Stimulated activated memory B cell treated with anti-CD40 and anti-IgM and Interleukin-4, amounts not matched to agents 10 μg/mL and 1 μg/mL and 100 μg/mL, for 72 hours (primary cell): Measurements from ENCODE around the gene PARN.

Experiments
- ATAC-seq: fragments of 150-1000 bp; cut with Tn5 transposase; 2 replicates; pipeline ENCODE4 v1.10.0; 2021
- H3K27ac Mint-ChIP-seq: one replicate; pipeline ENCODE4 v1.8.0; 2022; ENCODE audit warnings: mild to moderate bottlenecking, mixed read lengths
- H3K27me3 Mint-ChIP-seq: one replicate; pipeline ENCODE4 v1.8.0; 2022; ENCODE audit warnings: mixed read lengths
- H3K36me3 Mint-ChIP-seq: one replicate; pipeline ENCODE4 v1.8.0; 2022; ENCODE audit warnings: mixed read lengths
- H3K4me1 Mint-ChIP-seq: one replicate; pipeline ENCODE4 v1.8.0; 2022; ENCODE audit warnings: mixed read lengths
- H3K4me3 Mint-ChIP-seq: one replicate; pipeline ENCODE4 v1.8.0; 2022; ENCODE audit warnings: mild to moderate bottlenecking, moderate library complexity, mixed read lengths
- H3K9me3 Mint-ChIP-seq: one replicate; pipeline ENCODE4 v1.8.0; 2022; ENCODE audit warnings: mixed read lengths

PARN gene

DNA sequence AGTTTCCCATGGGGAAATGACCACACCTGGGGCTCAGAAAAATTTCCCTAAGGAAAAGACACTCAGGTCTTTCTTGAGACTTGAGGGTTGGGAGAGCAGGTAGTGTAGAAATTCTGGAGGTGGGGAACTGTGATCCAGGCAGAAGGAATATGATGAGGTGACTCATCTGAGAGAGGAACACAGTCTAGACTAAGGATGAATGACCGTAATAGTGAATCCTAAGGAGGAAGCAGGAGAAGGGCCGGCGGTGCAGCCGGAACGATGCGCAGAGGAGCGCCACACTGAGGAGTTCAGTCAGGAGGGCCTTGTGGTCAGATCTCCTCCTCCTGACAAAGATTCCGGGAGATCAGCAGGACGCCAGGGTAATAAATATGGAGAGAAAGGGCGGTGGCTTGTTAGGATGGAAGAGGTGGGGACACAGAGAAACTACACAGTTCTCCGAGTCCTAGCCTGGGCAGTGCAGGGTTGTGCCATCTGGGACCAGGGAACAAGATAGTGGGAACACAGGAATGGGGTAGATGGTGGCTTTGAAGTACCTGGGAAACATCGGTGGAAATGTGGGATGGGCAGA, 135.6 kb downstream of the PARN start:
- Mint-ChIP-seq H3K4me3 (no peak overlapping the region), H3K36me3 (peaks cover 34% of the 10 kb centered on the region), H3K4me1 (peaks cover 26% of the 10 kb centered on the region), H3K9me3 (no peaks in the 10 kb centered on the region), H3K27me3 (no peaks in the 10 kb centered on the region), H3K27ac (no peak overlapping the region)
- no peak for ATAC-seq

DNA sequence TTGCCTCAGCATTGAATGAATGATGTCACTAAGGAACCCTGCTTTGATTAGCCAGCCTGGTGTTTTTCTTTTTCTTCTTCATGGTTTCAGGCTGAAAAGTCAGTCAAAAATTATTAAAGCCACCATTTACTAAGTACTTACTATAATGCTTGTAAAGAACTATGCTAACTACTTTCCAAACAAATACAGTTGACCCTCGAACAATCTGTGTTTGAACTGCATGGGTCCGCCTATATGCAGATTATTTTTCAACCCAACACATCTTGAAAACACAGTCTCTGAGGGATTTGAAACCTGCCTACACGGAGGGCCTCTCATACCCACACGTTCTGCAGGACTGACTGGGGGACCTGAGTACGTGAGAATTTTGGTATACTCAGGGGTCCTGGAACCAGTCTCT, 136.3 kb downstream of the PARN start:
- peaks cover 33% of the 10 kb centered on the region for H3K36me3 Mint-ChIP-seq
- no peak overlapping the region for H3K4me3 Mint-ChIP-seq
- no peak for ATAC-seq
- H3K9me3 Mint-ChIP-seq = no peaks in the 10 kb centered on the region
- H3K4me1 Mint-ChIP-seq = peaks cover 26% of the 10 kb centered on the region
- no peak overlapping the region for H3K27ac Mint-ChIP-seq
- no peaks in the 10 kb centered on the region for H3K27me3 Mint-ChIP-seq

DNA sequence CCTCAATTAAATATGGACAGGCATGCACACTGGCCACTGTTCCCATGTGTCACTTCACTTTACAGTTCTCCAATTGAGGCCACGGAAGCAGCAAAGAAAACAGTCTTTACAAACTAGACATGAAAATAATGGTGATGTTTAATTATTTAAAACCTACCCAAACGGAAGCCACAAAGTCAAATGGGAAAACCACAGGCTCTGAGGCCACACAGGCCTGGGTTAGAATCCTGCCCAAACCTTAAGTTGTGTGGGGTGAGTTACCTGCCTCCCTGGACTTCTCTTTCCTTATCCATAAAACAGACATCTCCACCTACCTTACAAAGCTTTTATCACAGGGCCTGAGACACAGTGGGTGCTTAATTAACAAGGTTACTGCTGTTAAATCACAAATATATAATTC, 137.4 kb downstream of the PARN start:
- Mint-ChIP-seq H3K4me3 (no peak overlapping the region), H3K27ac (no peak overlapping the region), H3K27me3 (no peaks in the 10 kb centered on the region), H3K36me3 (peaks cover 34% of the 10 kb centered on the region), H3K4me1 (peaks cover 26% of the 10 kb centered on the region), H3K9me3 (no peaks in the 10 kb centered on the region)
- ATAC-seq = no peak

DNA sequence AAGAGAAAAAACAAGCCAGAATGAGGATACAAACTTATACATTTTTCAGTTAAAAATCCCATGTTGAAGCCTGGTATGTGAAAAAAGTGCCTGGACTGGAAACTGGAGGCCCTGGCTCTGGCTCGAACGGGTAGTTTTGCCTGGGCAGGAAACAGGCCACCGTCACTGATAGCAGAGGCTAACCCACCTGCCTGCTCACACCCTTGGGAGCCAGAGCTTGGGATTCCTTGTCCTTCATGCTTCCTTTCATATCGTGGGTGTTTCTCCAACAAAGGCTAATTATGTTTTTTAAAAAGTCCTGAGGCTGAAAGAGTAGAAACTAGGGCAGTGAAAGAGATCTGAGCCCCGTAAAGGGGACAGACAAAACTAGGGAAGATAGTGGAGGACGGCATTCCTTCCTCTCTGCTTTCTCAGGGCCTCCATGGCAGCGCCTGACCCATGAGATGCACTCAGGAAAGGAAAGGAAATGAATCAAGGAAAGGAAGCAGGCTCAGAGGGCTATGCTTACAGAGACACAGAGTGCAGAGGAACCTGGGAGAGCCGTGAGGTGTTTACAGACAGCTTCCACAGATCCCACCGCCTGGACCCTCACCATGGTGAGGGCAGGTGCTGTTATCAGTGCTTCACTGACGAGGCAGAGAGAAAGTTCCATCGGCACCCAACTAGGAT, 138.1 kb downstream of the PARN start:
- H3K27ac Mint-ChIP-seq = no peak overlapping the region

DNA sequence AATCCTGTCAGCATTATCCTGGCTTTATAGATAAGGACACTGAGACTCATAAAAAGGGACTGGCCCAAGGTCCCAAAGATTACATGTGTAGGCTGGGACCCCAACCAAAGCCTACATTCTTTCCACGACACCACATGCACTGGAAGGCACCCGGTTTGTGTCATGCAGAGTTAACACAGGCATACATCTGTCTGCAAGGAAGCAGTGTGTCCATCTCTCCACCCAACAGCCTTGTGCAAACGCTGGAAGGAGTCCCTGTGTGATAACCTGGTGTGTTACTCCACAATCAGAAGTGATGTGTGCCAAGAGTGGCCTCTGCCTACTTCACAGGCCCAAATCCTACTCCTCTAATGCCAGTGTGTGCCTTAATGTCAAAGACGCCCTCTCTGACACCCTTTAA, 139.8 kb downstream of the PARN start:
- Mint-ChIP-seq H3K9me3 (no peaks in the 10 kb centered on the region), H3K4me3 (no peak overlapping the region), H3K27ac (no peak overlapping the region), H3K36me3 (peaks cover 23% of the 10 kb centered on the region), H3K27me3 (no peaks in the 10 kb centered on the region), H3K4me1 (peaks cover 22% of the 10 kb centered on the region)
- no peak for ATAC-seq

More for the DNA sequence above, 138.1 kb downstream of the PARN start:
- Mint-ChIP-seq H3K4me1 (peaks cover 26% of the 10 kb centered on the region), H3K27me3 (no peaks in the 10 kb centered on the region), H3K4me3 (no peak overlapping the region), H3K9me3 (no peaks in the 10 kb centered on the region), H3K36me3 (peaks cover 31% of the 10 kb centered on the region)
- no peak for ATAC-seq

DNA sequence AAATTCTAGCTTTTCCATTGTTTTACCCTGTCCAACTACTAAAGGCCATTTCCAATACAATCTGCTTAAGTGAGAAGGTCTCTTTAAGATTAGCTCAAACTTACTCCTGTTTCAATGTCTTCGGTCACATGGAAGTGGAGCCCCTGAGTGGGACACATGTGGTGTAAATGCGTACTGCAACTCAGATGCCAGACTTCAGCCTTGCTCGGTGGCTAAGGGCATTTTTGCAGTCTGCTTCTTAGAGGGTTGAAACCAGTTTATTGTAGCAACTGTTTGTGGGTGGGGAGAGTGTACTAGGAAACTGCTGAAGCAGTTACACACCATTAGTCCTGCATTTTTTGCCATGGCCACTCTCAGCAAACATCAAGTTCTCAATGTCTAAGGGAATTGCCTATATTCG, 140.6 kb downstream of the PARN start:
- no peaks in the 10 kb centered on the region for H3K27me3 Mint-ChIP-seq
- ATAC-seq = no peak
- H3K4me1 Mint-ChIP-seq = peaks cover 17% of the 10 kb centered on the region
- no peak overlapping the region for H3K27ac Mint-ChIP-seq
- H3K9me3 Mint-ChIP-seq = no peaks in the 10 kb centered on the region
- no peak overlapping the region for H3K4me3 Mint-ChIP-seq
- H3K36me3 Mint-ChIP-seq = peaks cover 18% of the 10 kb centered on the region

DNA sequence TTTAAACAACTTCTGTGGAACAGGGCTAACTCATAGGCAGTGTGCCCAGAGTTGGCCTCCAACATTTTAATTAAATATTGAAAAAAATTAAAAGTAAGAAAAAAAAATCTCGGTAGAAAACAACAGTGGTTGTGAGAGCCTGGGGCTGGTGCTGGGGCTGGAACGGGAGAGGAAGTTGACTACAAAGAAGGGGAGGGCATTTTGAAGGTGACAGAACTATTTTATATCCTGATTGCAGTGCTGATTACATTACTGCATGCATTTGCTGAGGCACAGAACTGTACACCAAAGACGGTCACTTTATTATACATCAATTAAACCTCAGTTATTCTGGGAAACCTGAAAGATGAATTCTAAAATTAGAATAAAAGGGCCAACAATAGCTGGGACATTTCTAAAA, 142.5 kb downstream of the PARN start:
- H3K9me3 Mint-ChIP-seq = no peaks in the 10 kb centered on the region
- no peak for ATAC-seq
- H3K27me3 Mint-ChIP-seq = no peaks in the 10 kb centered on the region
- H3K4me1 Mint-ChIP-seq = peaks cover 3% of the 10 kb centered on the region
- H3K4me3 Mint-ChIP-seq = no peak overlapping the region
- no peak overlapping the region for H3K27ac Mint-ChIP-seq
- peaks cover 28% of the 10 kb centered on the region for H3K36me3 Mint-ChIP-seq

DNA sequence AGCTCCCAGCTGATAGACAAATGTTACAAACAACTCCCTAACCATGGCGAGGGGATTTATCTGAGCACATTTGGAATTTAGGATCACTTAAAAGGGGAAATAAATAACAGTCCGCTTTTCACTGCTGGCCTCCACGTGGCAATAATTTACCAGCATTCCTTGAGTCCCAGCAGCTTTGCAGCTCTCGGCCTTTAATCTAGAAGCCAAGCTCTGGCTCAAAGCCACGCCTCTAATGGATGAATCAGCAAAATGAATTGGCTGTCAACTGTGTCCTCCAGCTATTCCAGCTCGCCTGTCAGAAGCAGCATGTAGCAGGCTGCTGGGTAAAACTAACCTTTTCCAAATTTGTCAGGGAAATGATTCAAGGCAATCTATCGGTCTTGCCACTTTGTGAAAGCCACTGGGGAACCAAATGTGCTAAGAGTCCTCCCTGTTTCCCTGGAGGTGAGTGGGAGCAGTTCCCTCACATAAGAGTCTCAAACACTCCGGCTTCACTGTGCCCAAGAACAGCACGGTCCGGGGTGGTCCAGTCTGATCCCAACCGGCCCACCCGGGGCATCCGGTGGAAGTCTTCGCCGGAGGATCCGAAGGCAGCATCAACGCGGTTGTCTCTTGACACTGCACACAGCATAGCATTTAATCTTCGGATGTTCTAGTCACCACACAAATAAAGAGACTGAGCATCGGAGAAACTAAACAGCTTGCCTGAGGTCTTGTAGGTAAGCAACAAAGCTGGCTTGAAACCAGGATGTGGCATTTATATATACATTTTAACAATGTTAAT, 143.3 kb downstream of the PARN start:
- Mint-ChIP-seq H3K4me1 (no peaks in the 10 kb centered on the region), H3K9me3 (no peaks in the 10 kb centered on the region), H3K27ac (no peak overlapping the region), H3K27me3 (no peaks in the 10 kb centered on the region), H3K4me3 (no peak overlapping the region), H3K36me3 (peaks cover 37% of the 10 kb centered on the region)
- ATAC-seq = no peak

DNA sequence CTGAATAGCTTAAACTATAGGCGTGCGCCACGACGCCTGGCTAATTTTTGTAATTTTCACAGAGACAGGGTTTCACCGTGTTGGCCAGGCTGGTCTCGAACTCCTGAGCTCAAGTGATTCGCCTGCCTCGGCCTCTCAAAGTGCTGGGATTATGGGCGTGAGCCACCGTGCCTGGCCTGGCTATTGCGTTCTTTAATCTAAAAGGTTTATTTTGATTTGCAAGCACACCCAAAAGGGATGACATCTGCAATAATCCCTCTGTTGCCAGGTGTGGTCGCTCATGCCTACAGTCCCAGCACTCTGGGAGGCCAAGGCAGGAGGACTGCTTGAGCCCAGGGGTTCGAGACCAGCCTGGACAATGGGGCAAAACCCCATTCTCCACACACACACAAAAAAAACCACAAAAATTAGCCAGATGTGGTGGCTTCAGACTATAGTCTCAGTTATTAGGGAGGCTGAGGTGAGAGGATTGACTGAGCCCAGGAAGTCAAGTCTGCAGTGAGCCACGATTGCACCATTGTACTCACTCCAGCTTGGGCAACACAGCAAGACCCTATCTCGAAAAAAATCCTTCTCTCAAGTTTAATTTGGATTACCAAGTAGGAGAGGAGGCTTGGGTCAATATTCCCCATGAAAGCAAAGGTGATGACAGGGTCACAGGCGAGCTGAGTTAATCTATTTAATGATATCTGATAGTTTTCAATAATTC, 144.1 kb downstream of the PARN start:
- Mint-ChIP-seq H3K27me3 (no peaks in the 10 kb centered on the region), H3K9me3 (no peaks in the 10 kb centered on the region), H3K27ac (no peak overlapping the region), H3K36me3 (peaks cover 44% of the 10 kb centered on the region), H3K4me3 (no peak overlapping the region), H3K4me1 (no peaks in the 10 kb centered on the region)
- ATAC-seq = no peak

DNA sequence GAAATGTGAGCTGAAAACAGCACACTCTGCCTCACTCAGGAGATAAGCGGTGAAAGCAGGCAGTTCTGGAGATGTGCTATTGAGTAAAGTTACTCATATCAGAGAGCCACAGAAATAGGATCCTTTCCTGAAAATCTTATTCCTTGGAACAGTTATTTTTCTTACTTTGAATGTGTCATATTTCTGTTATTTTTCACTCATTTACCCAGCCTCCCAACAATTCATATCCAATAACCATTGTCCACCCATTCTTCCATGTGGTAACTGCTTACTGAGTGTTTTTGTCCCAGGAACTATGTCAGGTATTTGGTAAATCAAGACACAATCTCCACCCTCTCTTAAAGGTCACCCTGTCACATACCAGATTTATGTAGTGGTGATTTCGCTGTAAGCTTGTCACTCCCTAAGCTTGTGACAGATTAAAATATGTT, 144.9 kb downstream of the PARN start:
- H3K9me3 Mint-ChIP-seq = no peaks in the 10 kb centered on the region
- H3K27ac Mint-ChIP-seq = no peak overlapping the region
- no peaks in the 10 kb centered on the region for H3K4me1 Mint-ChIP-seq
- ATAC-seq = no peak
- H3K27me3 Mint-ChIP-seq = no peaks in the 10 kb centered on the region
- no peak overlapping the region for H3K4me3 Mint-ChIP-seq
- H3K36me3 Mint-ChIP-seq = peaks cover 52% of the 10 kb centered on the region

DNA sequence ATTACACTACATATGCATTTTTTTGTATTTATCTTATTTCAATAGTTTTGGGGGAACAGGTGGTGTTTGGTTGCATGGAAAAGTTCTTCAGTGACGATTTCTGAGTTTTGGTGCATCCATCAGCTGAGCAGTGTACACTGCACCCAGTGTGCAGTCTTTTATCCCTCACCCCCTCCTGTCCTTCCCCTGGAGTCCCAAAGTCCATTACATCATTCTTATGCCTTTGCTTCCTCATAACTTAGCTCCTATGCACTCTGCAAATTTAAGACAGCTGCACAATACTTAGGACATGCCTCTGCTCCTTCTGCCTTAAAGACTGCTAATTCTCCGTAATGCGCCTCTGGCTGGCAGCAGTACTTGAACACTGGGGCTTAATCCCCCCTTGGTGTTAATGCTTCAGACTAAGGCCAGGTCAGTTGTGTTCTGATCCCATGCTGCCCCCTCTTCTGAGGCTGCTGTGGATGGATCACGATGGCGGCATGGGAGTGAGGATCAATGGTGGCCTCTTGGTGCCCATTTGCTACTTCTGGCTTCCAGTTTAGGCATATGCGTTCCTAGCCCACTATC, 146.2 kb downstream of the PARN start:
- Mint-ChIP-seq H3K36me3 (peaks cover 61% of the 10 kb centered on the region), H3K4me1 (no peaks in the 10 kb centered on the region), H3K9me3 (no peaks in the 10 kb centered on the region), H3K4me3 (no peak overlapping the region), H3K27ac (no peak overlapping the region), H3K27me3 (no peaks in the 10 kb centered on the region)
- no peak for ATAC-seq

DNA sequence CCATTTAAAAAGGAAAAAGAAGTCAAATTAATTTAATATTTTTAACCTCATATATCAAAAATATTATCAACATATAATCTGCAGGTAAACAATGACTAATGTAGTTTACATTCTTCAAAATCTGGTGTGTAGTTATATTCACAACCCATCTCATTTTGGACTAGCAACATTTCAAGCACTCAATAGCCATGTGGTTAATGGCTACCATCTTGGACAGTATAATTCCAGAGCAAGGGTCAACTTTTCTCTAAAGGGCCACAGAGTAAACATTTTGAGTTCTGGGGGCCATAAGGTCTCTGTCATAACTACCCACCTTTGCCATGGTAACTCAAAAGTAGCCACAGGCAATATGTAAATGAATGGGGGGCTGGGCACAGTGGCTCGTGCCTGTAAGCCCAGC, 153.9 kb downstream of the PARN start:
- Mint-ChIP-seq H3K4me3 (no peak overlapping the region), H3K4me1 (peaks cover 12% of the 10 kb centered on the region)

DNA sequence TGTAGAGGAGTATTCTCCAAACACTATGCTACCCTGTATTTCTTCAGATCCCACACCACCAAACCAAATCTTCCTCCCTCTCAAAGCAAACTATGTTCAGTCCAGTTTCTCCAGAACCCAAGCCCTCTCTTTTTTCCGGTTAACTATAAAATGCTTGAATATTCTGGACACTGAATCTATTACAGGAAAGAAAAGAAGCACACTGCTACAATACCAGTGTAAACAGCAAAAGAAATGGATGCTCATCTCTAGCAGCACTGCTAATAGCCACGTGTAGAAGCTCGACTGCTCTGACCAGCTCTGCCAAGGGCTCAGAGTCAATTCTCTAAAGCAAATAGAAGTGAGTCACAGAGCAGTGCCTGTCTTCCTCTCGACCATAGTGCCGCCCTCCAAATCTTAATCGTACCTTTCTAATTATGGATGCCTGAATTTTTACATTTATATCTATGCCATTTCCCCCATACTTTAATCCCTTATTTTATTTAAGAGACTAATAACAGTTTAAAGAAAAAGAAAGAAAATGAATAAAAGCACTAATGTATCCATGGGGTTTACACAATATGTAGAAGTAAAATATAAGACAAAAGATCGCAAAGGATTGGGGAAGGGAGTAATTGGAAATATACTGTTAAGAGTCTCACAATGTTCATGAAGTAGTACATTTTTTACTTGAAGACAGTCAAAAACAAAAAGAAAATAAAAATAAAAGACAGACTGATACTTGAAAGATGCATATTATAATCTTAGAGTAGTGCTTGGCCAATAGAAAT, 154.5 kb downstream of the PARN start:
- ATAC-seq = no peak
- Mint-ChIP-seq H3K4me3 (no peak overlapping the region), H3K27me3 (no peaks in the 10 kb centered on the region), H3K36me3 (peaks cover 75% of the 10 kb centered on the region), H3K4me1 (peaks cover 12% of the 10 kb centered on the region), H3K27ac (no peak overlapping the region), H3K9me3 (no peaks in the 10 kb centered on the region)

More for the DNA sequence above, 153.9 kb downstream of the PARN start:
- Mint-ChIP-seq H3K36me3 (peaks cover 76% of the 10 kb centered on the region), H3K9me3 (no peaks in the 10 kb centered on the region), H3K27me3 (no peaks in the 10 kb centered on the region), H3K27ac (no peak overlapping the region)
- ATAC-seq = no peak

DNA sequence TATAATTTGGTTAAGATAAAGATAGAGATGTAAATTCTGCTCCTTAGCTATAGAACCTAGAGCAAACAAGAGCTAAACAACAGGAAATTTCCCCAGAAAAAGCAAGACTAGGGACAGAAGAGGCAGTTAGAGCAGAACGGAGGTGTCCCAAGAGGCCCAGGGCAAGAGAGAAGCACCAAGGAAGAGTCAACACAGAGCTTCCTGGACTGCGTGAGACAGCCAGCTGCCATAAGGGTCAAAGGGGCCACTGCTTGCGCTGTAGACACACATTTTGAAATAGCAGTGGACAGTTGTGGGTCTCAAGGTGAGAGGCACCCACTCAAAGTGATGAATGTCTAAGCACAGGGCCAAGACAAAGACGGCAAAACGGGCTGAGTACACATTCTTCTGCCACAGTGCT, 156.6 kb downstream of the PARN start:
- H3K9me3 Mint-ChIP-seq = no peaks in the 10 kb centered on the region
- peaks cover 69% of the 10 kb centered on the region for H3K36me3 Mint-ChIP-seq
- H3K4me1 Mint-ChIP-seq = peaks cover 12% of the 10 kb centered on the region
- H3K27me3 Mint-ChIP-seq = no peaks in the 10 kb centered on the region
- no peak overlapping the region for H3K4me3 Mint-ChIP-seq
- ATAC-seq = no peak
- H3K27ac Mint-ChIP-seq = no peak overlapping the region
